NCI-H774 (cell line): ENCODE results near the gene ABCC6.
"Not testable (repeated sequence)": the region's sequence is repeated elsewhere in the genome, so short reads cannot be mapped to it uniquely, and the experiment has no call there.

Source experiments
- DNase-seq: peaks from one replicate; lab custom pipeline; 2025; lab: John Stamatoyannopoulos, UW

The ABCC6 gene

DNA sequence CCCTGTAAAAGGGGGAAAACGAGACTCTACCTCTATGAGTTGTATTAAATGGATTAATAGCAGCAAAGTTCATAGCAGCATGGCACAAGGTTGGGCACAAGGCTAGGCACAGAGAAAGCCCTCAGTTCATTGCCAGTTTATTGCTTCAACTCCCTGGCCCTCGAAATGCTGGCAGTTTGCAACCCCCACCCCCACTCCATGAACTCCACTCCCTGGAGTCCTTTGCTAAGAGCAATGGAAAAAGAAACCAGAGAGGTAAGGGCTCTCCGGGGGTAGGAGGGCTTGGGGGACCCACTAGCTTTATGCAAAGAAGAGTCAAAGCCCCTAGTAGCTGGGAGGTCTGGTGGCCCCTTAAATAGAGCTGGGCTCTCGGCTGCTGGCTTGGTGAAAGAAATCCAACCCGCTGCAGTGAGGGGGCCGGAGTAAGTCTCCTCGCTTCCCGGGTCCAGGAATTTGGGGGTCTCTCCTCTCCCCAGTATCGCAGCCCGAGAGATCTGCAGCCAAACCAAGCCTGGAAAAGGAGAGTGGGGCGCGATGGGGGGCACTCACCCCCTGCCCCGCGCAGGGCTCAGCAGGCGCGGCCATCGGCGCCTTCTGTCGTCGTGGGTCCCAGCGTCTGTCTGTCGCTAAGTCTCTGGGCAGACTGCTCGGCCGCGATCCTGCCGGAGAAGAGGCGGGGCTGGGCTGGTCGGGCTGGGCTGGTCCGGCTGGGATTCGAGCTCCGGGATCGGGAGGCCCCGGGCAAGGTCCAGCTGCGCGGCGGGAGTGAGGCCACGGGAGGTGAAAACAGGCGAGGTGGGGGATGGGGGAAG, at the start of gene ABCC6:
ABCC6 (minus strand) TSS at position 645 of the 812 bp plus-strand sequence; CDS start at position 585, 60 bp downstream.
- not testable (repeated sequence) for DNase-seq

DNA sequence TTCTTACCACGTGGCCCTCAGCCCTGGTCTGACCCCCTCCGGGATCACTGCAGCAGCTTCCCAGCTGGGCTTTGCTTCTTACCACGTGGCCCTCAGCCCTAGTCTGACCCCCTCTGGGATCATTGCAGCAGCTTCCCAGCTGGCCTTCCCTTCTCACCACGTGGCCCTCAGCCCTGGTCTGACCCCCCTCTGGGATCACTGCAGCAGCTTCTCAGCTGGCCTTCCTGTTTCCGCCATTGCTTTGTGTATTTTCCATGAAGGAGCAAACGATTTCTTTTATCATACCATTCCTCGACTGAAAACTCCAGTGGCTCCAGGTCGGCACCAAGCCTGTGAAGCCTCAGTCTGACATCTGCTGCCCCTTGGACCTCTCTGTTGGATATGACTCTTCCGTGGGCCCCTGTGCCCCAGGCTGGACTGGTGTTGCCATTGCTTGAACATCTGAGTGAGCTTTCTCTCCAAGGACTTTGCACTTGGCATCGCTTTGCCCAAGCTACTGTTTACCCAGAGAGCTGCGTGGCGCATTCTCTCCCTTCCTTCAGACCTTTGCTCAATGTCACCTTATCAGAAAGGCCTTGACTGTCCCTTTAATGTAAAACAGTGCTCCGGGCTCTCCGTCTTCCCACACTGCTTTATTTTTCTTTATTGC, 49.4 kb upstream of the ABCC6 start:
- not testable (repeated sequence) for DNase-seq

DNA sequence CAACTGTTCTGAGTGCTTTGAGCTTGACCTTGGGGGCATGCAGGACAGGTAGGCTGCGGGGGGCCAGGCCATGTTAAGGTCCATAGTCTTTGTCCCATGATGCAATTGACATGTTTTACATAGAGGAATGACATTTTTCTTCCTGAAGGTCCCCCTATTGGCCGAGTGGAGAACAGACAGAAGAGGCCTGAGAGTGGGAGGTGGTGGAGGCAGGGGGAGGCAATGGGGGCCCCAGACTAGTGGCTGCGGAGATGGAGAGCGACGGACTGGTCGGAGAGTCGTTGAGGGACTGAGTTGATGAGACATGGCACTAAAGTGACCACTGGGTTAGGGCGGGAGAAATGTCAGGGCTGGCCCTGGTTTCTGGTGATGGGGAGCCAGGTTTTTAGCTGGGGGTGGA, 48.4 kb upstream of the ABCC6 start:
- not testable (repeated sequence) for DNase-seq

DNA sequence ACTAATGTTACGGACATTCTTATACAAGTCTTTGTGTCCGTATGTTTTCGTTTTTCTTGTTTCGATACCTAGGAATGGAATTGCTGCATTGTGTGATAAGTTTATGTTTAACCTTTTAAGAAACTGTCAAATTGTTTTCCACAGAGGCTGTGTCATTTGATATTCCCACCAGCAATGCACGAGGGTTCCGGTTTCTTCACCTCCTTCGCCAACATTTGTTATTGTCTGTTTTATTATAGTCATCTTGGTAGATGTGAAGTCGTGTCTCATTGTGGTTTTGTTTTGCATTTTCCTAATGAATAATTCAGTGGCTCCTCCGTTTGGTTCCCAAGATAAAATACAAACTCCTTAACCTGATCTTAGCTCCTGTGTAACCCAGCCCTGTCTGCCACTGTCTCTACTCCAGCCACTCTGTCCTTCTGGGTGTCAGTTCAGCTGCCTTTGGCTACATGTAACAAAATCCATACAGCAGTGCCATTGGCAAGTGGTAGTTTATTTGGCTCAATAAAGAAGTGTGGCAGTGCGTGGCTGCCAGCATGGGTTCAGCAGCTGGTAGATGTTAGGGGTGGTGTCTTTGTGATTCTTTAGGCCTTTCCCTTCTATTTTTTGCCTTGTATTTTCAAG, 45.0 kb upstream of the ABCC6 start:
- not testable (repeated sequence) for DNase-seq

DNA sequence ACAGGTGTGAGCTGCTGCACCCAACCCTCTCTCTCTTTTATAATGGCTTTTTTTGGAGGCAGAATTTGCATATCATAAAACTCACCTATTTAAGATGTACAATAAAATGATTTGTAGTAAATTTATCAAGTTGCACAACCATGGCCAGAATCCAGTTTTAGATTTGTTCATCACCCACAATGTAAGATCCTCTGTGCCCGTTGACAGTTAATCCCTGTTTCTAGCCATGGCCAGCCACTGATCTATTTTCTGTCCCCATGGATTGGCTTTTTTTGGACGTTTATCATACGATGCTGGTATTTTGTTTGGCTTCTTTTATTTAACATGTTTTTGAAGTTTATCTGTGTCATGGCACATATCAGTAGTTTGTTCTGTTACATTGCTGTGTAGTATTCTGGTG, 44.4 kb upstream of the ABCC6 start:
- DNase-seq, result not testable (repeated sequence)

DNA sequence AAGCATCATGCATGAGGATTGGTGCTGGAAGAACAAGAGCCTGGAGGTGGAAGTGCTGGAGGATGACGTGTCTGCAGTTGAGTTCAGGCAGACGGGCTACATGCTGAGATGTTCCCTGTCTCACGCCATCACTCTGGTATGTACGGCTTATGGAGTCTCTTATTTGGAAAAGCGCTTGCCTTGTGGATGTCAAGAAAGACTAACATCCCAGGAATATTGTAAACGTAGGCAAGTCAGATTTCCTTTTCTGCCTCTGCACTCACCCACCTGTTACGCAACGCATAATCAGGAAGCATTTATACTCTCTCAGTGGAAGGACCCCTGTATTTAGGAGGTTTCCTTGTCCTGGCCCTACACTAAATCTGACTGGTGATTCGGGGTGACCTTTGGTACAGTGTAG, 41.8 kb upstream of the ABCC6 start:
- DNase-seq, result not testable (repeated sequence)

DNA sequence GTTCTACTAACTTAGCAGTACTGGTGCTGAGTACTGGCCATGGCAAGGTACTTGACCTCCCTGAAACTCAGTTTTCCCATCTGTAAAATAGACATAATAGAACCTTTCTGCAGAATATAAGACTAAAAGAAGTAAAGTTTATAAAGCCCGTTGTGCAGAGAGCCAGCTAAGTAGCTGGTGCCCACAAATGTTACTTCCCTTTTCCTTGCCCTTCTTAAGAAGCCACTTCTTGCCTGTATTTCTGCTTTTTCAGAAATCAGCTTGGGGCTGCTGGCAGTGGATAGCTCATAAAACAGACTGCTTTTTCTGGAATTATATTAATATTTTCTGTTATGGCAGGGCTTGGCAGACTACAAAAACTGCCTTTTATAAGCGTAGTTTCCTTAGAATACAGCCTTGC, 40.7 kb upstream of the ABCC6 start:
- DNase-seq, result not testable (repeated sequence)

DNA sequence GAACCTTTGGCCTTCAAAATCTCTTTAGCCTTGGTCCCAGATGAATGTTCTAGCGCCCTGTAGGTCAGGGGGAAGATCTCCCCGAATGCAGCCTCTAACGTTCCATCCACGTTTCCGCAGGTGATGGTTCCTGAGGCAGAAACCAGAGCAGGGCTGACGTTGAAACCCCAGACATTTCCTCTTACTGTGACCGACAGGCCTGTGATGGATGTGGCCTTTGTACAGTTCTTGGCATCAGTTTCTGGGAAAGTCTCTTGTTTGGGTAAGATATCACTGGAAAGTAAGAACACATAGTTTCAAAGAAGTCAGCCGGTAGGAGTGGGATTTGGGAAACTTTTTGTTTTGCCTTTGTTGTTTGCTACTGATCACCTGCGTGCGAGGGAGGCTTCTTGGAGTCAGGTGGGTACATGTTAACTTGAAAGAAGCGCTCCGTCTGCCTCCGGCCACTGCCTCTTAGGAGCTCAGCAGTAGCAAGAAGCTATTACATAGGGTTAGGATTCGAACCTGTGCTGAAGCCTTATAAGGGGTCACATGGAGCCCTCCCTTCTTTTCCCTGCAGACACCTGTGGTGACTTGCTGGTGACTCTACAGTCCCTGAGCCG, 39.8 kb upstream of the ABCC6 start:
- DNase-seq, result not testable (repeated sequence)

DNA sequence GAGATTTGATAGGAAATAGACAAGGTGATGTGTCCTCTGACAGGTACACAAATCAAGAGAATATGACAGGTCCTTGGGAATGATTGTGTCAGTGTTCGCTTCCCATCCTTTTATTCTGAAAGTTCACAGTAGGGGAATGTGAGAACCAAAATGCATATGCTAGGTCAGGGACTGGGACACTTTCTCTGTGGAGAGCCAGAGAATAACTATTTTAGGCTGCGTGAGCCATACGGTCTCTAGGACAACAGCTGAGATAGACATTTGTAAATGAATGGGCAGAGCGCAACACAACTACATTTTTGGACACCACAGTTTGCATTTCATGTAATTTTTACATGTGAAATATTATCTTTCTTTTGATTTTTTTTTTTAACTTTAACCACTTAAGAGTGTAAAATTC, 36.7 kb upstream of the ABCC6 start:
- DNase-seq, result not testable (repeated sequence)

DNA sequence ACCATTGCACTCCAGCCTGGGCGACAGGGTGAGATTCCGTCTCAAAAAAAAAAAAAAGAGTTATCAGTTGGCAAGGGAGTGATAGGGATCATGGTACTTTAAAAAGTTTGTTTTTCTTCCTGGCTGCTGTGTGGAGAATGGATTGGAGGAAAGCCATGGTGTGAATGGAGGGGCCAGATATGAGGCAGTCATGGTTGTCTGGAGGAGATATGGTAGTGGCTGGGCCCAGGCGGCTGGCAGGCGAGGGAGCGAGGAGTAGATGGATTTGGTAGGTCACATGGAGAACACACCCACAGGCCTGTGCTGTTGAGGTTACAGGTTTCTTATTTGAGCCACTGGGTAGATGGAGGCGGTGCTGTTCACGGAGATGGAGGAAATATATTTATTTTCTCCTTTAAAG, 35.5 kb upstream of the ABCC6 start:
- DNase-seq, result not testable (repeated sequence)

DNA sequence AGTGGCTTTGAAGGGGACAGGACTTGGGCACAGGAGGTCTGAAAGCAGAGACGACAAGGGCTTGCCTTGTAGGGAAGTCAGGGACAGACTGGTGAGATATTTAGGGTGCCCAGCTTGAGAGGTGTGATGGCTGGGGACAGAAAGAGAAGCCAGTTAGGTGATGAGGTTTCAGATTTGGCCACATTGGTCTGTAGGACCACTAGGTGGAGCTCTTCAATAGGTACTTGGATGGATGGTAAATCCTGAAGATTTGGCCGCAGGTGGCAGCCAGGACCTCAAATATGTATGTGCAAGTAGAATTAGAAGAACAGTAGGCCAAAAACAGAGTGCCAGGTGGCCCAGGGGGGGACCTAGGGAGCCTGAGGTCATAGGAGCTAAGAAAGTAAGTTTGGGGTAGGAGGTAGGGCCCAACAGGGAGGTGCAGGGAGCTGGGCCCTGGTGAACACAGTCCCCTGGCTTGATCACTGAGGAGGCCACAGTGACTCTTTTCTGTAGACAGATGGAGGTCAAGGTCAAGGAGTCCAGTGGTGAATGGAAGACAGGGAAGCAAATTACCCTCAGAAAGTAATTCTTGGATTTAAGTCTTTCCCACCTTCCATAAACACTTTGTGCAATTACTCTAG, 34.1 kb upstream of the ABCC6 start:
- not testable (repeated sequence) for DNase-seq

DNA sequence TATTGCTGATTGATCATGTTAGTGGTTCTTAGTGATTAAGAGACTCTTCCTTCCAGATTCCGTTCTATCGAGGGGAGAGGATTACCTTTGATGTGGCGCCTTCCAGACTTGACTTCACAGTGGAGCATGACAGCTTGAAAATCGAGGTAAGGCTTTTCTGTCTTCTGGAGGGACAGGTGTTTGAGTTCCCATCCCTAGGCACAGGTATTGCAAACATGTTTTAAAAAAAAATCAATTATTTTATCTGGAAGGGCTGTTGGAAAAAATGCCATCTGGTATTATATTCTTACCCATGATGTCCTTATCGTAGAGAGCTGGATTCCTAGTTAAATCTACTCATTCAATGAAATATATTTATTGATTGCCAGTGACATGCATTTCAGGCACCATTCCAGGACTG, 29.1 kb upstream of the ABCC6 start:
- DNase-seq, result not testable (repeated sequence)

DNA sequence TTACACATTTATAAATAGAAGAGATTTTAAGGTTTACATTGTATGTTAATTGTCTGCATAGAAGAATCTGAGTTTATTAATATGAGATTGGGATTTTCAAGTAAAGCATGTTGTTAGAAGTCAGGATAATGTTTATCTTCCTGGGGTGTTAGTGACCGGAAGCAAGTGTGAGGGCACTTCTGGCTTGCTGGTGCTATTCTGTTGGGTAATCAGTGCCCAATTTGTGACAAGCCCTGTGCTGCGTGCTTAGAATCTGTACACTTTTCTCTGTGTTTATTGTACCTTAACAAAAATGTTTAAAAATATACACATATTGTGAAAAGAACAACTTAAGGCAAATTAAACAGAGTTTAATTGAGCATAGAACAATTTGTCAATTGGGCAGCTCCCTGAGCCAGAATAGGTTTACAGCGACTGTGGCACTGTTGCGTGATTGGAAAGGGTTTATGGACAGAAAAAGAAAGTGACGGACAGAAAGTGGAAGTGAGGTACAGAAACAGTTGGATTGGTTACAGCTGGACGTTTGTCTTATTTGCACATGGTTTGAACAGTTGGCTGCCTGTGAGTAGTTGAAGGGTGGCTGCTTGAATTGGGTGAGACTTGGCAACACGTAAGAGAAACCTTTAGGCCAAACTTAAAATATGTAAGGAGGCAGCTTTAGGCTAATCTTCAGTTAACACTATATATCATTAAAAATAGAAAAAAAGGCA, 26.5 kb upstream of the ABCC6 start:
- DNase-seq, result not testable (repeated sequence)

DNA sequence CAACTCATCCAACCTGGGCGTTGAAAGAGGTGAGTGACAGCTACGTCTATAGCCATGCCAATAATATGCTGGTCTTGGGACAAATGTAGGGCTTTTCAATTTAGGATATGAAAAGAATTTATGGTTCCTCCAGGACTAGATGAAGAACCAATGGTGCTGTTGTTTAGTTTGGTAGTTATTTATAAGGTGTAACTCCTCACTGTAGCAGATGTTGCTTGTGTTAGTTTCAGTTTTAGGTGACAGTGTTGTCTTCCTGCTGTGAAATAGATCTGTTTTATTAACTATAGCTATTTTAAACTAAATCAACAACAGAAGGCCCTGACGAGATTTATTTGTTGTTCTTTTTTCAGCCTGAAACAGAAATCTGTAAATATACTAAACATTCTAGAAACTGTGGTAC, 24.1 kb upstream of the ABCC6 start:
- DNase-seq, result not testable (repeated sequence)

DNA sequence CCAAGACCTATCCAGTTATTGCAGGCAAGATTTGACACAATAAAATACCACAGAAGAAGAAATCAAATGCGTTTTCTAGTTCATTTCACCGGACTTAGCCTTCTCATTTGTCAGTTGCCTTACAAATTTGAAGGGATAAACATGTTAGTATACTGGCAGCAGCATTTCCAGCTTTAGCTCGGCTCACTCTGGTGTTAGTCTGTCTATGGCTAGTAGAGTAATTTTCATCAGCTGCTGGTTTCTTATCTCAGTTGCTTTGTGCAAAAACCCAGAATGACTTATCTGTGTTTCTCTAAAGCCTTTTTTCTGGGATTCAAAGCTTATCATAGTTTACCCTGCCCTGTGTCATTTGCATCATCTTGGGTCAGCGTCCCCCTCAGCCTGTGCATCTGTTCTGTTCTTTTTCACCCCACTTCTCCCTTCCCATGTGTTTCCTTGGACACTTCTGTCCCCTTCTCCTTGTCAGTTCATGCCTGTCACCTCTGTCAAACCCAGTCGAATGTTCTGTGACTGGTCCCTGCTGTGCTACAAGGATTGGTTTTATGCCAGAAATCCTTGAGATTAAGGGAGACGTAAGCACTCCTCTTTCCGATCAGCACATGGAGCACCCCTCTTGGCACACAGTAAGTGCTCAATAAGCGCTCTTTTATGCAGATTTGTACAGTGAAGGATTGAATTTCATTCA, 23.4 kb upstream of the ABCC6 start:
- DNase-seq, result not testable (repeated sequence)

DNA sequence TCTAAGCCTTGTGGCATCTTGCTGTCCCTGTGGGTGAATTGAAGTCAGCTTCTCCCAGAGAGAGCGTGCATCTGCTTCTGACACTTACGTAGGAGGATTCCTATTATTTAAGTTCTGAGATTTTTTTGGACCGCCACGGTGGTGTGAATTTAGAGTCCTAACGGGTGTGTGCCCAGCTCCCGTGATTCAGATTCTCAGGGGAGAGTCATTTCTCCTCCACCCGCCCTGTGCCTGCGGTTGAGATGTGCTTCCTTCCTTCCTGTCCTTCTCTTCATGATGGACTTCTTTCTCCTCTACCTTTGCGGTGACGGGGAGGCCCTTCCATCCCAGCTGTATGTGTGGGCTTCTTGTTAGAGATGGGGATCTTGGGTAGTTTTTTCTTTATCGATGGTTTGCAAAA, 20.6 kb upstream of the ABCC6 start:
- not testable (repeated sequence) for DNase-seq

DNA sequence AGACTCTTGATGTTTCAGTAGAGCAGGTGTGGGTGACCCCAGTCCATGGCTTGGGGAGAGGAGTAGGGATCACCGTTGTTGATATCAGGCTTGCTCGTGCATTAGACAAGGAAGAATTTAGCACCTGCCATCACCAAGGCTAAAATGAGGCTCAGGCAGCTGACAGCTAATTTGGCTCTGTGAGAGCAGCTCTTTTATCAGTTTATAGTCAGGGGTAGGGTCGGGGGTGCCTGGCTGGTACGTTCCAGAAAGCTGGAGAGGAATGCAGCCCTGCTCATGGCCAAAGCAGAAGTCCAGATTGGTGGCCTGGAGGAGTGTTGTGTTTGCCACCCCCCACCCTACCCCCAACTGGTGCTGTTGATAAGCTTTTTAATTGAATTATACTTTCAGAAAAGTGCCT, 17.4 kb upstream of the ABCC6 start:
- not testable (repeated sequence) for DNase-seq

DNA sequence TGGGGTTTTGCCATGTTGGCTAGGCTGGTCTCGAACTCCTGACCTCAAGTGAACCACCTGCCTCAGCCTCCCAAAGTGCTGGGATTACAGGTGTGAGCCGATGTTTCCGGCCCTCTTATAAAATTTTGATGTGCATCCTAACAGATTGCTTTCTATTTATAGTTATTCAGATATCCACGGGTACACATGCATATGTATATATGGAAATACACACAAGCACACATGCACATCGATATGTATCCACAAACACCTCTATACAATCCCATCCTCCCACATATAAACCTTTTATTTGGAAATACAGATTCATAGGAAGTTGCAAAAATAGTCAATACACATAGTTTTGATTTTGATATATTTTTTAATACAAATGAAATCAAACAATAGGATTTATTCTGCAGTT, 14.4 kb upstream of the ABCC6 start:
- DNase-seq, result not testable (repeated sequence)

DNA sequence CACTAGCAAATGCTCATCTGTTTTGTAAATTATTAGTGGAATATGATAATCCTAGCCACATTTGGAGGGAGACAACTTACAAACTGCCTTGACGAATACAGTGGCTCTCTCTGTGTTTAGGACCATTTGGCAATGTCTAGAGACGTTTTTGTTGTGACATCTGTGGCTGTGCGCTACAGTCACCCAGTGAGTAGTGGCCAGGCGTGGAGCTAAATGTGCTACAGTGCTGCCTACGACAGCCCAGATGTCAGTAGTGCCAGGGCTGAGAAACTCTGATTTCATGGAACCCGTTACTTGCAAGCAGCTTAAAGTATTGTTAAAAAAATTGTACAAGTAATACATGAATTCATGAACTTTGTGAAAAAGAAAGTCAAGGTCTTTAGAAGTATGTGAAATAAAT, 13.8 kb upstream of the ABCC6 start:
- DNase-seq, result not testable (repeated sequence)

DNA sequence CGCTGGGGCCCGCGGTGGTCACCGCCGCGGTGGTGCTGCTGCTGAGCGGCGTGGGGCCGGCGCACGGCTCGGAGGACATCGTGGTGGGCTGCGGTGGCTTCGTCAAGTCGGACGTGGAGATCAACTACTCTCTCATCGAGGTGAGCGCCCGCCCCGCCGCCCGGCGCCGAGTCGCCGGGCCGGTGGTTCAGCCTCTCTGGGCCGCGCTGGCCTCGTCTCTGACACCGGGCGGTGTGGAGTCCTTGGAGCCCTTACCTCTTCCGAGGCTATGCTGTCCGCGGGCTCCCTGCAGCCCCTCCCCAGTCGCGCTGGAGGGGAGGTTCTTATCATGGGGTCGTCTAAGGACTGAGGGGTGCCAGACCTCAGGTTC, 9.4 kb upstream of the ABCC6 start:
- not testable (repeated sequence) for DNase-seq
